Karpas-422 (cell line): ENCODE measurements around the gene PLCG1. TPM values are rescaled to one million over a fixed set of nuclear protein-coding genes. Genes with fewer than 3 reads are reported as not detected.

Experiments used
- DNase-seq: peaks from one replicate; pipeline ENCODE4 v3.0.0-alpha.2; 2015
- H2AFZ ChIP-seq: fragments of 200-600 bp; sonication (generic); 2 replicates; pipeline ENCODE4 v1.6.1; 2014; ENCODE audit warnings: antibody characterized with exemption, low read length, mixed read lengths
- H3K27ac ChIP-seq: fragments of 200-600 bp; sonication (generic); 2 replicates; pipeline ENCODE4 v1.5.1; 2014; ENCODE audit warnings: mild to moderate bottlenecking, low read length, moderate library complexity
- H3K27me3 ChIP-seq: fragments of 200-600 bp; sonication (generic); 2 replicates; pipeline ENCODE4 v1.6.1; 2014; ENCODE audit warnings: low read length, mixed read lengths
- H3K36me3 ChIP-seq: fragments of 200-600 bp; sonication (generic); 2 replicates; pipeline ENCODE4 v1.6.1; 2014; ENCODE audit warnings: low read length, mixed read lengths; ENCODE audit not compliant: insufficient read depth
- H3K4me1 ChIP-seq: fragments of 200-600 bp; sonication (generic); 2 replicates; pipeline ENCODE4 v1.6.1; 2014; ENCODE audit warnings: mild to moderate bottlenecking, low read length, mixed read lengths
- H3K4me2 ChIP-seq: fragments of 200-600 bp; sonication (generic); 2 replicates; pipeline ENCODE4 v1.6.1; 2014; ENCODE audit warnings: low read length, low read depth, mild to moderate bottlenecking; ENCODE audit not compliant: poor library complexity, severe bottlenecking
- H3K4me3 ChIP-seq: fragments of 200-600 bp; sonication (generic); 2 replicates; pipeline ENCODE4 v1.5.1; 2014; ENCODE audit warnings: mild to moderate bottlenecking, antibody characterized with exemption, low read length, mixed read lengths
- H3K79me2 ChIP-seq: fragments of 200-600 bp; sonication (generic); 2 replicates; pipeline ENCODE4 v1.6.1; 2014; ENCODE audit warnings: mild to moderate bottlenecking, low read length, mixed read lengths
- H3K9ac ChIP-seq: fragments of 200-600 bp; sonication (generic); 2 replicates; pipeline ENCODE4 v1.6.0; 2014; ENCODE audit warnings: low read length
- H3K9me2 ChIP-seq: fragments of 200-600 bp; sonication (generic), shearing (Covaris generic); replicated peaks from 2 replicates; pipeline ENCODE4 v1.6.0; 2014; ENCODE audit warnings: mild to moderate bottlenecking, low read length, moderate library complexity; ENCODE audit not compliant: insufficient read depth
- H3K9me3 ChIP-seq: fragments of 300-700, 200-600 bp; sonication (generic); 2 replicates; pipeline ENCODE4 v1.6.1; 2014; ENCODE audit warnings: low read length, mixed read lengths
- H4K20me1 ChIP-seq: fragments of 200-600 bp; sonication (generic); 2 replicates; pipeline ENCODE4 v1.6.1; 2014; ENCODE audit warnings: mild to moderate bottlenecking, antibody characterized with exemption, low read length, low read depth; ENCODE audit not compliant: insufficient read depth
- total RNA-seq: library from RNA; depleted of rRNA; stranded (reverse); fragments of >200 nt; shearing (Covaris generic); gene quantifications from 2 replicates; pipeline ENCODE4 v1.2.3, GENCODE V29; 2014; ENCODE audit warnings: low replicate concordance

The PLCG1 gene
- total RNA-seq, 1 experiment from 2014 or later = 48.6 TPM

DNA sequence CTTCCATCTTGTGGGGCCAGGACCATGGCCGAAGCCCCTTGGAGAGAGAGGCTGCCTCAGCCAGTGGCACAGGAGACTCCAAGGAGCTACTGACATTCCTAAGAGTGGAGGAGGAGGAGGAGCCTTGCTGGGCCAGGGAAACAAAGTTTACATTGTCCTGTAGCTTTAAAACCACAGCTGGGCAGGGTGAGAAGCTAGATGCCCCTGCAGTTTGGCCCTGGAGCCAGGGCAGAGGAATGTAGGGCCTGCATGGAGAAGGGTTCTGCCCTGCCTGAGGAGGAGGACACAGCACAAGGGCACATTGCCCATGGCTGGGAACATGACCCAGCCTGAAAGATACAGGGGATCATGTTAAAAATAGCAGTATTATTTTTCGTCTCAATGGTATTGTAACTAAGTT lies 37.4 kb downstream of the PLCG1 start:
- Histone ChIP-seq H3K79me2 (no peaks in the 10 kb centered on the region), H3K9me2 (no peaks in the 10 kb centered on the region), H3K4me1 (no peaks in the 10 kb centered on the region), H3K9me3 (no peaks in the 10 kb centered on the region), H3K9ac (no peak overlapping the region), H3K27ac (no peak overlapping the region), H2AFZ (no peak overlapping the region), H3K4me3 (no peak overlapping the region), H3K27me3 (no peaks in the 10 kb centered on the region), H3K36me3 (peaks cover 5% of the 10 kb centered on the region; the same call in 1 of the 2 replicates), H4K20me1 (no peaks in the 10 kb centered on the region), H3K4me2 (no peak overlapping the region)
- no peak for DNase-seq

- Histone ChIP-seq H2AFZ (no peak overlapping the region), H3K27ac (no peak overlapping the region), H3K27me3 (no peaks in the 10 kb centered on the region), H3K36me3 (peaks cover 5% of the 10 kb centered on the region; the same call in 1 of the 2 replicates), H3K4me1 (no peaks in the 10 kb centered on the region), H3K79me2 (no peaks in the 10 kb centered on the region), H3K9me2 (no peaks in the 10 kb centered on the region), H3K9me3 (no peaks in the 10 kb centered on the region), H4K20me1 (no peaks in the 10 kb centered on the region), H3K9ac (no peak overlapping the region), H3K4me3 (no peak overlapping the region), H3K4me2 (no peak overlapping the region)
- no peak for DNase-seq
Measured at GRCh38 chr20:41175201-41175651, 37.9 kb downstream of the PLCG1 start.

- Histone ChIP-seq H3K27ac (no peak overlapping the region), H3K4me1 (no peaks in the 10 kb centered on the region), H2AFZ (no peak overlapping the region), H3K4me2 (no peak overlapping the region), H3K9me2 (no peaks in the 10 kb centered on the region), H3K9me3 (no peaks in the 10 kb centered on the region), H3K36me3 (peaks cover 5% of the 10 kb centered on the region; the same call in 1 of the 2 replicates), H3K4me3 (no peak overlapping the region), H3K9ac (no peak overlapping the region), H3K27me3 (no peaks in the 10 kb centered on the region), H4K20me1 (no peaks in the 10 kb centered on the region), H3K79me2 (no peaks in the 10 kb centered on the region)
- DNase-seq = no peak
Measured at GRCh38 chr20:41175727-41176330, 38.5 kb downstream of the PLCG1 start.

- Histone ChIP-seq H3K9ac (no peak overlapping the region), H3K27me3 (no peaks in the 10 kb centered on the region), H3K9me2 (no peaks in the 10 kb centered on the region), H3K4me2 (no peak overlapping the region), H3K27ac (no peak overlapping the region), H2AFZ (no peak overlapping the region), H4K20me1 (no peaks in the 10 kb centered on the region), H3K9me3 (no peaks in the 10 kb centered on the region), H3K4me1 (no peaks in the 10 kb centered on the region), H3K36me3 (peaks cover 5% of the 10 kb centered on the region; the same call in 1 of the 2 replicates), H3K4me3 (no peak overlapping the region), H3K79me2 (no peaks in the 10 kb centered on the region)
- DNase-seq = no peak
Measured at GRCh38 chr20:41176711-41177552, 39.6 kb downstream of the PLCG1 start.

DNA sequence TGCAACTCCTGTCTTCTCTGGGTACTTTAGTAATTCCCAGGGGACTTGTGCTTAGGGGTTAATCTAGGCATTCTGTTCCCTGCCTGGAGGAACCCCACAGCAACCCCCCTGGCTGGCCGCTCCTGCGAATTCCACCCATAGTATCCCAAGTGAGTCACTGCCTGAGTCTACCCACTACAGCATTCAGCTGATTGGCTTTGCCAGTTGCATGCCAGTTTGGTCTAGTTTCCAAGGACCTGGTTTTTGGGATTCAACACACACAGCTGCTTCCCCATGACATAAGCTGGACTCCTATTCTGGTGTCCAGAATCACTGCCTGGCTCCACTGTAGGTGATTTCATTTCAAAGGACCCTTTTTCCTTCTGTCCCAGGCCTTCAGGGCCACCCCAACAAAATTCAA lies 40.3 kb downstream of the PLCG1 start:
- no peaks in the 10 kb centered on the region for H3K4me1 ChIP-seq
- H2AFZ ChIP-seq = no peak overlapping the region
- no peaks in the 10 kb centered on the region for H3K9me3 ChIP-seq
- peaks cover 5% of the 10 kb centered on the region; the same call in 1 of the 2 replicates for H3K36me3 ChIP-seq
- no peak overlapping the region for H3K4me3 ChIP-seq
- no peak overlapping the region for H3K4me2 ChIP-seq
- no peaks in the 10 kb centered on the region for H4K20me1 ChIP-seq
- H3K9me2 ChIP-seq = no peaks in the 10 kb centered on the region
- H3K27me3 ChIP-seq = no peaks in the 10 kb centered on the region
- no peaks in the 10 kb centered on the region for H3K79me2 ChIP-seq
- no peak overlapping the region for H3K9ac ChIP-seq
- no peak overlapping the region for H3K27ac ChIP-seq
- DNase-seq = no peak

DNA sequence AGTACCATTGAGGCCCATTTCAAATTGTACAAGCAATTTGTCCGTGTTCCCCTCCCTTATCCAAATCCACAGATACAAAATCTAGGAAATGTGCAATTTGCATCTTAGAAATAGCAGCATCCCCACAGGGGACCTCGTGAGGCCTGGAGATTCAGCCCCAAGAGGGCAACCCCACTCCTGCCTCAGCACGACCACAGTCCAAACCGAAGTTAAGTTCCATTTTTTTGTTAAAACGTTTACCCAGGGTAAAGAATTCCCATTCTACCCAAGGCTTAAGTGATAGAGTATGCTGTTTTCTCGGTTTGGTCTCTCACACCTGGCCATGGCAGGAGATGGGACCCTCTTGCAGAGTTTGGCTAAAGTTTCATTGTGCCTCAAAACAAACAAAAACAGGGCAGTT lies 41.2 kb downstream of the PLCG1 start:
- H3K9ac ChIP-seq = no peak overlapping the region
- H3K9me3 ChIP-seq = no peaks in the 10 kb centered on the region
- no peak overlapping the region for H3K4me3 ChIP-seq
- H3K4me1 ChIP-seq = no peaks in the 10 kb centered on the region
- no peak for DNase-seq
- no peaks in the 10 kb centered on the region for H3K79me2 ChIP-seq
- no peaks in the 10 kb centered on the region for H3K9me2 ChIP-seq
- peaks cover 5% of the 10 kb centered on the region; the same call in 1 of the 2 replicates for H3K36me3 ChIP-seq
- no peak overlapping the region for H3K4me2 ChIP-seq
- H2AFZ ChIP-seq = no peak overlapping the region
- no peaks in the 10 kb centered on the region for H4K20me1 ChIP-seq
- no peak overlapping the region for H3K27ac ChIP-seq
- no peaks in the 10 kb centered on the region for H3K27me3 ChIP-seq

- Histone ChIP-seq H3K79me2 (no peaks in the 10 kb centered on the region), H3K9me2 (no peaks in the 10 kb centered on the region), H3K36me3 (peaks cover 5% of the 10 kb centered on the region; the same call in 1 of the 2 replicates), H3K4me2 (no peak overlapping the region), H3K27ac (no peak overlapping the region), H3K9ac (no peak overlapping the region), H4K20me1 (no peaks in the 10 kb centered on the region), H3K4me1 (no peaks in the 10 kb centered on the region), H3K4me3 (no peak overlapping the region), H2AFZ (no peak overlapping the region), H3K9me3 (no peaks in the 10 kb centered on the region), H3K27me3 (no peaks in the 10 kb centered on the region)
- DNase-seq = no peak
Measured at GRCh38 chr20:41178904-41179432, 41.6 kb downstream of the PLCG1 start.

DNA sequence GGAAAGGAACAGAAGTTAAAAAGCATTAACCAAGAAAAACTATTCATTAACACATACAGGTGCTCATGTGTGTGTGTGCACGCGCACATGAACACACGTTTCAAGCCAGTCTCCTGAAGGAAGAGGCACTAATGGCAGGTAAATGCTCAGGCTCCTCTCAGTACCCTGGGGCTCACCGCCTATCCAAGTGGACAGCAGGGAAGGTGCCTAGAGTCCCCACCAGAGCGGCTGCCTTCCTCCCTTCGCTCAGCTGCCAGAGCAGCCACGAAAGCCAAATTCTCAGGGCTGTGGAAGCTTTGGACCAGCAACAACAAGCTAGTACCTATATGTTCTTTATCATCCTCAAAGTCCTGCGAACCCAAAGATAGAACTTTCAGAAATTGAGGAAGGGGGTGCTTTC lies 42.6 kb downstream of the PLCG1 start:
- Histone ChIP-seq H3K9me3 (no peaks in the 10 kb centered on the region), H3K9ac (no peak overlapping the region), H3K27ac (no peak overlapping the region), H3K36me3 (no peaks in the 10 kb centered on the region), H3K79me2 (no peaks in the 10 kb centered on the region), H3K9me2 (no peaks in the 10 kb centered on the region), H3K27me3 (no peaks in the 10 kb centered on the region), H3K4me3 (no peak overlapping the region), H3K4me1 (0 out of 2 replicates have a peak, but pooled peaks cover 3% of the 10 kb centered on the region), H3K4me2 (no peak overlapping the region), H4K20me1 (no peaks in the 10 kb centered on the region), H2AFZ (no peak overlapping the region)
- no peak for DNase-seq
